HG03457 (cell line): ENCODE results near the gene OGFOD2.

Experiments used
- ATAC-seq: cut with Tn5 transposase; IDR thresholded peaks from one replicate; pipeline ENCODE4 v1.9.1; 2021; ENCODE audit warnings: moderate number of reproducible peaks; ENCODE audit not compliant: unreplicated experiment

OGFOD2 gene

GRCh38 chr12:122951406-122951805 lies 23.6 kb upstream of the OGFOD2 start:
- ATAC-seq = no peak

GRCh38 chr12:122951979-122952892 lies 22.8 kb upstream of the OGFOD2 start:
- ATAC-seq = no peak

GRCh38 chr12:122955156-122955555 lies 19.9 kb upstream of the OGFOD2 start:
- no peak for ATAC-seq

GRCh38 chr12:122956035-122956434 lies 19.0 kb upstream of the OGFOD2 start:
- ATAC-seq = no peak

- no peak for ATAC-seq
These were observed 16.7 kb upstream of the OGFOD2 start for GRCh38 chr12:122958198-122958888.

- ATAC-seq = no peak
These were observed 15.4 kb upstream of the OGFOD2 start for GRCh38 chr12:122959566-122960192.

GRCh38 chr12:122960193-122960569 lies 14.9 kb upstream of the OGFOD2 start:
- ATAC-seq = no peak

GRCh38 chr12:122961531-122962329 lies 13.3 kb upstream of the OGFOD2 start:
- ATAC-seq = no peak

GRCh38 chr12:122963941-122964265 lies 11.1 kb upstream of the OGFOD2 start:
- no peak for ATAC-seq

GRCh38 chr12:122964439-122965257 lies 10.4 kb upstream of the OGFOD2 start:
- ATAC-seq = no peak

- ATAC-seq = no peak
These were observed 9.7 kb upstream of the OGFOD2 start for GRCh38 chr12:122965321-122965751.

- peak; percentile 52 for ATAC-seq
These were observed 8.9 kb upstream of the OGFOD2 start, which contains the start of gene ABCB9 for GRCh38 chr12:122965851-122966742. ABCB9 (minus strand) TSS chr12:122966463; CDS start chr12:122960235, 6,228 bp downstream.

GRCh38 chr12:122966743-122967550 lies 8.1 kb upstream of the OGFOD2 start:
- ATAC-seq = no peak

GRCh38 chr12:122968104-122968503 lies 6.9 kb upstream of the OGFOD2 start:
- ATAC-seq = no peak

- ATAC-seq = no peak
These were observed 5.4 kb upstream of the OGFOD2 start for GRCh38 chr12:122969676-122970075.

- peak; percentile 66 for ATAC-seq
These were observed 661 bp upstream of the OGFOD2 start for GRCh38 chr12:122974274-122974891.

- no peak for ATAC-seq
These were observed 975 bp downstream of the OGFOD2 start for GRCh38 chr12:122975790-122976647.
